Ovary (tissue), 9 donors: ENCODE data around the gene TRAPPC3. TPM values are rescaled to one million over a fixed set of nuclear protein-coding genes. Genes with fewer than 3 reads are reported as not detected.
A peak's percentile ranks its signal among the peaks of the same experiment; 100 is the strongest.
"Not testable (repeated sequence)": the region's sequence is repeated elsewhere in the genome, so short reads cannot be mapped to it uniquely, and the experiment has no call there.

Experiments used
- DNase-seq, 5 donors: peaks; one replicate each; pipeline ENCODE4 v3.0.0-alpha.2; 2019 to 2020
- H3K27ac ChIP-seq, 2 donors: fragments of 200-600 bp; one replicate each; pipeline versions ENCODE4 v1.5.1 to v1.8.0; 2019 to 2022
- H3K27me3 ChIP-seq: fragments of 200-600 bp; one replicate; pipeline ENCODE4 v1.8.0; 2022
- H3K36me3 ChIP-seq: fragments of 200-600 bp; sonication (generic); one replicate; pipeline ENCODE4 v1.5.1; 2019
- H3K4me1 ChIP-seq: one replicate; pipeline ENCODE4 v1.8.1; 2013; ENCODE audit warnings: mild to moderate bottlenecking, moderate library complexity; ENCODE audit not compliant: insufficient read depth
- H3K4me3 ChIP-seq: fragments of 200-600 bp; sonication (generic); one replicate; pipeline ENCODE4 v1.5.1; 2017
- H3K9me3 ChIP-seq, 2 donors: fragments of 200-600 bp in 1 of 2; sonication (generic) in 1 of 2; one replicate each; pipeline versions ENCODE4 v1.5.1 to v1.8.1; 2013 to 2019; ENCODE audit warnings: mild to moderate bottlenecking in 1 of 2, moderate library complexity in 1 of 2
- CTCF ChIP-seq, 3 donors: fragments of 450-650 bp in 2 of 3; fragments of 200-600 bp in 1 of 3; IDR thresholded peaks; one replicate each; pipeline versions ENCODE4 v1.5.1 to v1.8.0; 2016 to 2022; ENCODE audit warnings: antibody characterized with exemption in 3 of 3, mild to moderate bottlenecking in 1 of 3
- EP300 ChIP-seq: sonication (generic); formaldehyde crosslinking; IDR thresholded peaks from one replicate; pipeline ENCODE4 v1.6.1; 2017; ENCODE audit warnings: antibody characterized with exemption
- POLR2A ChIP-seq: fragments of 450-650 bp; IDR thresholded peaks from one replicate; pipeline ENCODE4 v1.6.1; 2017; ENCODE audit warnings: antibody characterized with exemption, mild to moderate bottlenecking, moderate library complexity
- WGBS, 3 donors: extraction: QIAGEN DNeasy Blood & Tissue Kit in 1 of 3; methylation state at CpG; one replicate each; pipeline versions ENCODE4 v1.1.5 to v1.1.7; 2013 to 2017; 5-methylcytosine and 5-hydroxymethylcytosine counted together
- intact Hi-C, 4 donors: fragments of 100-400 bp; cut with DNase I; formaldehyde crosslinking; loops; one replicate each; pipeline versions ENCODE4 v1.11.0 to v1.15.1; 2022 to 2023
- polyA plus RNA-seq, 2 donors: library from polyadenylated mRNA; stranded (reverse); fragments of 200-250 nt in 1 of 2; fragments of 350-450 nt in 1 of 2; fragmentation: Illumina TruSeq in 1 of 2; extraction: RNeasy Lipid Tissue Mini Kit (QIAGEN cat#74804) in 1 of 2; gene quantifications; one replicate each; pipeline ENCODE4 v1.2.3, GENCODE V29; 2013 to 2014
- total RNA-seq, 7 donors: library from RNA; depleted of rRNA in 2 of 7; stranded (reverse); fragments of >200 nt in 2 of 7; fragmentation: NEBNext Ultra II Directional in 3 of 7; extraction: Animal tissue kit (Norgen Biotek cat#: 25700) in 3 of 7; gene quantifications; one replicate each; pipeline versions ENCODE4 v1.1.0 to v1.2.4, GENCODE V29; 2016 to 2023
- donor health status: DM: no; HTN: no; CAD: no; lungs with moderate emphysema.
- donor health status: DM: no; HTN: no; CAD: no.
- donor health status: Bipolar disorder and iron deficiency.
- donor health status: DM: yes; HTN: yes; CAD: no.
- donor health status: DM: no; HTN: no; CAD: no.
- donor health status: DM: yes; HTN: yes; CAD: no.

The TRAPPC3 gene
- total and polyA plus RNA-seq, 9 donors: 42.3 to 94.6 (median 45.2) TPM

- Histone ChIP-seq H3K9me3 (no peaks in the 10 kb centered on the region), H3K27ac (peak overlapping the region; percentile 77 to 87), H3K27me3 (no peaks in the 10 kb centered on the region), H3K4me3 (peak overlapping the region; percentile 32), H3K36me3 (no peaks in the 10 kb centered on the region), H3K4me1 (peaks cover 25% of the 10 kb centered on the region)
- intact Hi-C loops: no loop called here
- no peak for DNase-seq
- TF ChIP-seq EP300 (no peak), CTCF (IDR thresholded peaks at IDR 0.05) (no peak), POLR2A (no peak)
- WGBS, 3 donors: 40 to 75% (median 49%) methylated on average over 3 to 4 of the region's 4 CpGs
Observed at GRCh38 chr1:36160388-36160948, 11.2 kb upstream of the TRAPPC3 start.

- Histone ChIP-seq H3K4me1 (peaks cover 25% of the 10 kb centered on the region), H3K27me3 (no peaks in the 10 kb centered on the region), H3K4me3 (no peak overlapping the region), H3K9me3 (no peaks in the 10 kb centered on the region), H3K27ac (peak overlapping the region; percentile 10 to 87), H3K36me3 (no peaks in the 10 kb centered on the region)
- intact Hi-C loops: loop anchor here in 3 of 4 donors (5.0 to 10.0 kb wide), 4 partner anchors 65 to 265 kb away; partner anchors contain the start of gene THRAP3 (in 1 of the 3)
- WGBS, 3 donors: 80 to 90% (median 85%) methylated on average over 10 of the region's 10 CpGs
- DNase-seq: no peak
- TF ChIP-seq POLR2A (no peak), EP300 (no peak), CTCF (IDR thresholded peaks at IDR 0.05) (no peak)
Observed at GRCh38 chr1:36159614-36160387, 10.5 kb upstream of the TRAPPC3 start.

DNA sequence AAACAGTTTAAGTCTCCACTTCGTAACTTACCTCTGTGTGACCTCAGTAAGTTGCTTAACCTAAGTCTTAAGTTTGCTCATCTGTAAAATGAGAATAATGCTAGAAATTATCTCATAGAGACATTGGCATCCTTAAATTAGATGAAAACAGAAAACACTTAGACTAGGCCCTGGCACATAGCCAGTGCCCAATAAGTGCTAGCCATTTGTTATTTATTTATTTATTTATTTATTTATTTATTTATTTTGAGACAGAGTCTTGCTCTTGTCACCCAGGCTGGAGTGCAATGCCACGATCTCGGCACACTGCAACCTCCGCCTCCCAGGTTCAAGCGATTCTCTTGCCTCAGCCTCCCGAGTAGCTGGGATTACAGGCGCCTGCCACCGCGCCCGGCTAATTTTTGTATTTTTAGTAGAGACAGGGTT is 9.6 kb upstream of the TRAPPC3 start:
- H3K4me1 ChIP-seq: peaks cover 25% of the 10 kb centered on the region
- DNase-seq: not testable (repeated sequence)

GRCh38 chr1:36157973-36158826 is 8.9 kb upstream of the TRAPPC3 start:
- intact Hi-C loops: loop anchor here in 3 of 4 donors (5.0 to 10.0 kb wide), 4 partner anchors 67 to 267 kb away; partner anchors contain the start of gene THRAP3 (in 1 of the 3)
- TF ChIP-seq CTCF (IDR thresholded peaks at IDR 0.05) (no peak), POLR2A (no peak), EP300 (no peak)
- peaks cover 25% of the 10 kb centered on the region for H3K4me1 ChIP-seq
- 44 to 59% (median 49%) methylated on average over 9 of the region's 9 CpGs for WGBS, 3 donors
- peak overlapping the region; percentile 97 to 98 for H3K27ac ChIP-seq
- H3K36me3 ChIP-seq: no peaks in the 10 kb centered on the region
- peak overlapping the region; percentile 93 for H3K4me3 ChIP-seq
- no peak for DNase-seq
- no peaks in the 10 kb centered on the region for H3K9me3 ChIP-seq
- H3K27me3 ChIP-seq: no peaks in the 10 kb centered on the region

More for the DNA sequence above, 9.6 kb upstream of the TRAPPC3 start:
- H3K9me3 ChIP-seq, H3K27me3 ChIP-seq, H3K36me3 ChIP-seq, H3K4me3 ChIP-seq, H3K27ac ChIP-seq: not testable (repeated sequence)
- intact Hi-C loops: loop anchor here in 3 of 4 donors (5.0 to 10.0 kb wide), 4 partner anchors 66 to 266 kb away; partner anchors contain the start of gene THRAP3 (in 1 of the 3)
- WGBS, 3 donors: 93 to 94% (median 93%) methylated on average over 10 of the region's 10 CpGs
